ENCODE measurements around the gene USF2.

The USF2 gene

GRCh38 chr19:35299523-35300338 lies 31.0 kb downstream of the USF2 start:
- no peak for DNase-seq (ENCODE audit: low read depth)

GRCh38 chr19:35300339-35300649 lies 31.5 kb downstream of the USF2 start:
- no peak for DNase-seq (ENCODE audit: low read depth)

- DNase-seq (ENCODE audit: low read depth): no peak
Observed at GRCh38 chr19:35301961-35302360, 33.2 kb downstream of the USF2 start.

GRCh38 chr19:35302446-35302845 lies 33.7 kb downstream of the USF2 start:
- DNase-seq (ENCODE audit: low read depth): no peak

GRCh38 chr19:35303357-35303915 lies 34.7 kb downstream of the USF2 start:
- DNase-seq (ENCODE audit: low read depth): no peak

GRCh38 chr19:35304036-35304435 lies 35.3 kb downstream of the USF2 start:
- no peak for DNase-seq (ENCODE audit: low read depth)

GRCh38 chr19:35305181-35305580 lies 36.4 kb downstream of the USF2 start:
- no peak for DNase-seq (ENCODE audit: low read depth)

- DNase-seq (ENCODE audit: low read depth): no peak
Observed at GRCh38 chr19:35306473-35307246, 37.9 kb downstream of the USF2 start.

GRCh38 chr19:35307931-35308330 lies 39.2 kb downstream of the USF2 start:
- no peak for DNase-seq (ENCODE audit: low read depth)

GRCh38 chr19:35308910-35309309 lies 40.1 kb downstream of the USF2 start:
- DNase-seq (ENCODE audit: low read depth): no peak

- no peak for DNase-seq (ENCODE audit: low read depth)
Observed at GRCh38 chr19:35309481-35310279, 40.9 kb downstream of the USF2 start.

- DNase-seq (ENCODE audit: low read depth): no peak
Observed at GRCh38 chr19:35310331-35310730, 41.6 kb downstream of the USF2 start.

GRCh38 chr19:35310811-35311465 lies 42.2 kb downstream of the USF2 start:
- no peak for DNase-seq (ENCODE audit: low read depth)

GRCh38 chr19:35311901-35312665 lies 43.3 kb downstream of the USF2 start:
- no peak for DNase-seq (ENCODE audit: low read depth)

GRCh38 chr19:35313587-35313986 lies 44.8 kb downstream of the USF2 start:
- DNase-seq (ENCODE audit: low read depth): no peak

- DNase-seq (ENCODE audit: low read depth): no peak
Observed at GRCh38 chr19:35314031-35314430, 45.3 kb downstream of the USF2 start.

- DNase-seq (ENCODE audit: low read depth): no peak
Observed at GRCh38 chr19:35314858-35315470, 46.2 kb downstream of the USF2 start.

GRCh38 chr19:35315883-35316282 lies 47.1 kb downstream of the USF2 start:
- DNase-seq (ENCODE audit: low read depth): no peak

- no peak for DNase-seq (ENCODE audit: low read depth)
Observed at GRCh38 chr19:35316560-35316959, 47.8 kb downstream of the USF2 start.

- no peak for DNase-seq (ENCODE audit: low read depth)
Observed at GRCh38 chr19:35317464-35318043, 48.8 kb downstream of the USF2 start.

All from stimulated activated CD8-positive, alpha-beta memory T cell treated with anti-CD3 and anti-CD28 coated beads, Interleukin-15, amount 100 ng/mL, for 24 hours (primary cell).